BJ (cell line): ENCODE data around the gene TNFRSF9. TPM values are rescaled to one million over a fixed set of nuclear protein-coding genes. Genes with fewer than 3 reads are reported as not detected.

ENCODE experiments used
- CTCF ChIA-PET: fragments of 350-600 bp; formaldehyde crosslinking; extraction: SDS; loops from one replicate; lab custom pipeline; 2021; ENCODE audit warnings: antibody characterized with exemption, inconsistent platforms; lab: Yijun Ruan, JAX
- POLR2A ChIA-PET: fragments of 300-600 bp; sonication (Branson Sonifier 250); formaldehyde crosslinking; extraction: SDS; loops from one replicate; lab custom pipeline; 2021; ENCODE audit warnings: antibody characterized with exemption; lab: Charles Lee
- DNase-seq: peaks from one replicate; pipeline ENCODE4 v3.0.0-alpha.2; 2011; ENCODE audit warnings: low read depth
- H3K27me3 ChIP-seq: 2 replicates; pipeline ENCODE4 v1.6.0; 2011; ENCODE audit warnings: low read length; ENCODE audit not compliant: control insufficient read depth, insufficient read depth
- H3K36me3 ChIP-seq: 2 replicates; pipeline ENCODE4 v1.5.1; 2011; ENCODE audit warnings: low read length; ENCODE audit not compliant: control insufficient read depth, insufficient read depth
- H3K4me3 ChIP-seq: 2 replicates; pipeline ENCODE4 v1.5.1; 2011; ENCODE audit warnings: low read depth, mild to moderate bottlenecking, control low read depth, low read length
- polyA plus RNA-seq: library from polyadenylated mRNA; depleted of rRNA; stranded (reverse); fragments of >200 nt; gene quantifications from 2 replicates; pipeline ENCODE4 v1.2.3, GENCODE V29; 2011; rRNA removed
- small RNA-seq: library from RNA; depleted of rRNA; stranded (forward); fragments of <200 nt; gene quantifications from one replicate; pipeline ENCODE3, GENCODE V24; 2012; ENCODE audit warnings: low replicate concordance, low read depth; ENCODE audit not compliant: insufficient read length
- TF ChIP-seq, protein P1 (sequence below): IDR thresholded peaks from 2 replicates; pipeline ENCODE4 v1.5.1; 2011; ENCODE audit warnings: low read depth, mild to moderate bottlenecking, control low read depth, inconsistent platforms, low read length, moderate library complexity; ENCODE audit not compliant: insufficient read depth

Gene TNFRSF9
- polyA plus RNA-seq, 1 experiment, result not detected

DNA sequence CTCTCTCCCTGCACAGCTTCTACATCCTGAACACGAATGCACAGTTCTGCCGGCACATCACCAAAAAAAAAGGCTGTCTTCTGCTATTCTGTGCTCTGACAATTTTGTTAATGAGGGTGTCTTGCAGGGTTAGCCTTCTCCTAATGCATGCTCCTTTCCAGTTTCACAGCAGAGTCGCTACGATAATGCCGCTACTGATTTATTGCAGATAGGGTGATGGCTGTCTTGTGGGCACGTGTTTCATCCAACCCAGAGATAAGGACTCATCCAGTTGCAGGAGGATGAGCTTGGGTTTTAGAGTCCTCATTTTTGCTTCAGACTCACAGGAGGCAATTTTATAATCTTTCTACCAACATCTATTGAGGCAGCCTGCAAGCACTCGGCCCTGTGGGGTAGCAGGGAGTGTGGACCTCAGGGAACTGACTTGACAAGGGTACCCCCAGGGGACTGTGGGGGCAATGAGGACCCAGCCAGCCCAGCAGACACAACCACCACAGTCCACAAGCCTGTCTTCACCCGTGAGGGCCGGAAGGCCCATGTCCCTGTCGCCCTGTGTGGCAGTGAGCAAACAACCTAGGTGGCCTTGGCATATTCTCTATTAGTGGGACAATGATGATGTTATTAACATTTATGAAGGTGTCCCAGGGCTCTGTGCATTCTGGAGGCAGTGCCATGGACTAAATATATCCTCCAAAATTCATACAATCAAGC is 72.4 kb downstream of the TNFRSF9 start:
- DNase-seq, result no peak
- Histone ChIP-seq H3K36me3 (no peaks in the 10 kb centered on the region), H3K4me3 (no peak overlapping the region), H3K27me3 (no peaks in the 10 kb centered on the region)
- CTCF ChIA-PET, result no interaction called here
- POLR2A ChIA-PET, result no interaction called here
- TF ChIP-seq, protein P1, sequence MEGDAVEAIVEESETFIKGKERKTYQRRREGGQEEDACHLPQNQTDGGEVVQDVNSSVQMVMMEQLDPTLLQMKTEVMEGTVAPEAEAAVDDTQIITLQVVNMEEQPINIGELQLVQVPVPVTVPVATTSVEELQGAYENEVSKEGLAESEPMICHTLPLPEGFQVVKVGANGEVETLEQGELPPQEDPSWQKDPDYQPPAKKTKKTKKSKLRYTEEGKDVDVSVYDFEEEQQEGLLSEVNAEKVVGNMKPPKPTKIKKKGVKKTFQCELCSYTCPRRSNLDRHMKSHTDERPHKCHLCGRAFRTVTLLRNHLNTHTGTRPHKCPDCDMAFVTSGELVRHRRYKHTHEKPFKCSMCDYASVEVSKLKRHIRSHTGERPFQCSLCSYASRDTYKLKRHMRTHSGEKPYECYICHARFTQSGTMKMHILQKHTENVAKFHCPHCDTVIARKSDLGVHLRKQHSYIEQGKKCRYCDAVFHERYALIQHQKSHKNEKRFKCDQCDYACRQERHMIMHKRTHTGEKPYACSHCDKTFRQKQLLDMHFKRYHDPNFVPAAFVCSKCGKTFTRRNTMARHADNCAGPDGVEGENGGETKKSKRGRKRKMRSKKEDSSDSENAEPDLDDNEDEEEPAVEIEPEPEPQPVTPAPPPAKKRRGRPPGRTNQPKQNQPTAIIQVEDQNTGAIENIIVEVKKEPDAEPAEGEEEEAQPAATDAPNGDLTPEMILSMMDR, result no peak

DNA sequence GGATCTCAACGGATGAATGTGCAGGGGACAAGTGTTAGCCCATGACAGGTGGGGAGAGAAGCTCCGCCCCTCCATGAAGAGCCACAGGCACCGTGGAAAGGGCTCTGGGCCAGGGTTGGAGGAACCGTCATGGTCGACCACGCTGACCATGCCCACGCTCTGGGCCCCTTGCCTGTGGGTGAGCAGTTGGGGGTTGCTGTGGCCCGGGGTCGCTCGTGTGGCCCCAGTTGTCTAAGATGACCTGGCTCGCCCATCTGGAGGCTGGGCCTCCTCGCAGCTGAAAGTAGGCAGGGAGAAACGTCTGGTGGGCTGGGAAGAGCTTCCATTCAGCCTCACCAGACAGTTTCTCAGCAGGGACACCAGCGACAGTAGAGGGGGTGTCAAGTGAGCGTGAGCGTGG is 74.7 kb downstream of the TNFRSF9 start:
- Histone ChIP-seq H3K27me3 (no peaks in the 10 kb centered on the region), H3K36me3 (no peaks in the 10 kb centered on the region), H3K4me3 (no peak overlapping the region)
- TF ChIP-seq, protein P1, result no peak
- ChIA-PET CTCF (no interaction called here), POLR2A (no interaction called here)
- DNase-seq, result no peak

Small RNA genes within 50 kb of the gene (small RNA-seq; reads per million reads assigned to genes)
- not detected for gene RF00019

Other genes starting within 250 kb of the TNFRSF9 start
- gene VAMP3, start 169.5 kb downstream of the TNFRSF9 start, polyA plus RNA-seq, result 106 and 162 TPM in 2 replicates
- gene PER3, start 156.5 kb downstream of the TNFRSF9 start, polyA plus RNA-seq, result 13.5 and 14.9 TPM in 2 replicates
- gene UTS2, start 87.8 kb downstream of the TNFRSF9 start, polyA plus RNA-seq, result not detected in 2 replicates
- gene PARK7, start 20.9 kb upstream of the TNFRSF9 start, polyA plus RNA-seq, result 242 and 358 TPM in 2 replicates
- 20.5 and 30.3 TPM in 2 replicates for gene ERRFI1, start 85.5 kb upstream of the TNFRSF9 start, polyA plus RNA-seq